GM23338 (cell line): Measurements from ENCODE around the gene CARNS1. TPM values are rescaled to one million over a fixed set of nuclear protein-coding genes. Genes with fewer than 3 reads are reported as not detected.

Experiments
- ATAC-seq: fragments of 200-7000 bp; cut with Tn5 transposase; 3 replicates; pipeline ENCODE4 v1.9.1; 2020
- DNase-seq: peaks from one replicate; pipeline ENCODE4 v3.0.0-alpha.2; 2015; ENCODE audit warnings: low spot score
- H2AFZ ChIP-seq: fragments of 200-600 bp; sonication (generic); 2 replicates; pipeline ENCODE4 v1.8.0; 2016; ENCODE audit warnings: antibody characterized with exemption, mild to moderate bottlenecking, moderate library complexity
- H3F3A ChIP-seq: fragments of 200-600 bp; sonication (generic); replicated peaks from 2 replicates; pipeline ENCODE4 v1.8.0; 2017; ENCODE audit warnings: antibody characterized with exemption, mixed run types, low read depth
- H3K27ac ChIP-seq: fragments of 200-600 bp; sonication (generic); 2 replicates; pipeline ENCODE4 v1.6.1; 2016; ENCODE audit warnings: low read depth
- H3K27me3 ChIP-seq: fragments of 200-600 bp; sonication (generic); 2 replicates; pipeline ENCODE4 v1.8.0; 2016; ENCODE audit warnings: mild to moderate bottlenecking, mixed run types, moderate library complexity; ENCODE audit not compliant: insufficient read depth
- H3K36me3 ChIP-seq: fragments of 200-600 bp; sonication (generic); 2 replicates; pipeline ENCODE4 v1.8.0; 2016; ENCODE audit warnings: mild to moderate bottlenecking; ENCODE audit not compliant: insufficient read depth
- H3K4me1 ChIP-seq: fragments of 200-600 bp; sonication (generic); 2 replicates; pipeline ENCODE4 v1.8.0; 2016; ENCODE audit warnings: mild to moderate bottlenecking, moderate library complexity; ENCODE audit not compliant: insufficient read depth
- H3K4me2 ChIP-seq: fragments of 200-600 bp; sonication (generic); 2 replicates; pipeline ENCODE4 v1.7.1; 2017; ENCODE audit warnings: mixed run types
- H3K4me3 ChIP-seq: fragments of 200-600 bp; sonication (generic); 2 replicates; pipeline ENCODE4 v1.6.1; 2016; ENCODE audit warnings: mixed run types
- H3K79me2 ChIP-seq: fragments of 200-600 bp; sonication (generic); replicated peaks from 2 replicates; pipeline ENCODE4 v1.8.0; 2017; ENCODE audit warnings: mild to moderate bottlenecking; ENCODE audit not compliant: insufficient read depth
- H3K9me2 ChIP-seq: fragments of 200-600 bp; sonication (generic); 2 replicates; pipeline ENCODE4 v1.8.0; 2017; ENCODE audit not compliant: insufficient read depth
- H4K20me1 ChIP-seq: fragments of 200-600 bp; sonication (generic); replicated peaks from 2 replicates; pipeline ENCODE4 v1.8.0; 2017; ENCODE audit warnings: mild to moderate bottlenecking; ENCODE audit not compliant: insufficient read depth
- H3K27ac Mint-ChIP-seq: 2 replicates; pipeline ENCODE4 v1.8.0; 2020; ENCODE audit warnings: inconsistent platforms, mild to moderate bottlenecking, moderate library complexity, mixed read lengths
- H3K27me3 Mint-ChIP-seq: 3 replicates; pipeline ENCODE4 v1.8.0; 2022; ENCODE audit warnings: low read depth, mild to moderate bottlenecking, moderate library complexity, mixed read lengths, inconsistent platforms; ENCODE audit not compliant: insufficient read depth, poor library complexity
- H3K36me3 Mint-ChIP-seq: 3 replicates; pipeline ENCODE4 v1.8.0; 2021; ENCODE audit warnings: low read depth, mild to moderate bottlenecking, inconsistent platforms, moderate library complexity, mixed read lengths
- H3K4me1 Mint-ChIP-seq: 3 replicates; pipeline ENCODE4 v1.8.0; 2020; ENCODE audit warnings: mild to moderate bottlenecking, inconsistent platforms, mixed read lengths
- H3K4me3 Mint-ChIP-seq: 3 replicates; pipeline ENCODE4 v1.8.0; 2021; ENCODE audit warnings: moderate library complexity, mild to moderate bottlenecking, inconsistent platforms, mixed read lengths
- H3K9me3 Mint-ChIP-seq: 3 replicates; pipeline ENCODE4 v1.8.0; 2020; ENCODE audit warnings: moderate library complexity, mild to moderate bottlenecking, inconsistent platforms, mixed read lengths
- CREB1 ChIP-seq: fragments of 250-450 bp; sonication (Bioruptor Pico); IDR thresholded peaks from 2 replicates; pipeline ENCODE4 v1.5.0; 2020; ENCODE audit warnings: low read depth, mild to moderate bottlenecking, moderate library complexity
- EZH2 ChIP-seq: fragments of 200-600 bp; sonication (generic); IDR thresholded peaks from one replicate; pipeline ENCODE4 v1.8.0; 2017; ENCODE audit warnings: antibody characterized with exemption, mild to moderate bottlenecking, low read depth; ENCODE audit not compliant: unreplicated experiment
- EZH2phosphoT487 ChIP-seq: fragments of 200-600 bp; sonication (generic); IDR thresholded peaks from one replicate; pipeline ENCODE4 v1.8.1; 2018; ENCODE audit warnings: antibody characterized with exemption; ENCODE audit not compliant: unreplicated experiment
- JUNB ChIP-seq: IDR thresholded peaks from one replicate; pipeline ENCODE4 v1.6.1; 2016; ENCODE audit warnings: antibody characterized with exemption; ENCODE audit not compliant: unreplicated experiment
- NANOG ChIP-seq: IDR thresholded peaks from 2 replicates; pipeline ENCODE4 v1.6.1; 2016; ENCODE audit warnings: antibody characterized with exemption, borderline replicate concordance
- POLR2AphosphoS5 ChIP-seq: IDR thresholded peaks from 2 replicates; pipeline ENCODE4 v1.6.1; 2016; ENCODE audit warnings: antibody characterized with exemption, low read depth
- STAT1 ChIP-seq: IDR thresholded peaks from one replicate; pipeline ENCODE4 v1.6.1; 2016; ENCODE audit warnings: antibody characterized with exemption; ENCODE audit not compliant: unreplicated experiment
- ZNF114 ChIP-seq: fragments of 250-450 bp; sonication (Bioruptor Pico); IDR thresholded peaks from 2 replicates; pipeline ENCODE4 v1.5.0; 2020; ENCODE audit warnings: mild to moderate bottlenecking, moderate library complexity
- ZNF331 ChIP-seq: fragments of 250-450 bp; sonication (Bioruptor Pico); IDR thresholded peaks from 2 replicates; pipeline ENCODE4 v1.5.0; 2020; ENCODE audit warnings: low read depth, mild to moderate bottlenecking, moderate library complexity
- ZNF462 ChIP-seq: fragments of 250-450 bp; sonication (Bioruptor Pico); IDR thresholded peaks from 2 replicates; pipeline ENCODE4 v1.5.0; 2020; ENCODE audit warnings: mild to moderate bottlenecking, moderate library complexity
- polyA plus RNA-seq: library from polyadenylated mRNA; unstranded; fragments of >200 nt; fragmentation: Nextera tagmentation; extraction: Ambion mirVana; gene quantifications from 2 replicates; pipeline ENCODE4 v1.2.1, GENCODE V29; 2016
- total RNA-seq: library from RNA; depleted of rRNA; stranded (reverse); fragments of >200 nt; shearing (Covaris generic); gene quantifications from 2 replicates; pipeline ENCODE4 v1.2.3, GENCODE V29; 2014
- TF ChIP-seq, protein P1 (sequence below): IDR thresholded peaks from 2 replicates; pipeline ENCODE4 v1.6.1; 2016; ENCODE audit warnings: antibody characterized with exemption
- TF ChIP-seq, protein P2 (sequence below): IDR thresholded peaks from one replicate; pipeline ENCODE4 v1.6.1; 2018; ENCODE audit warnings: antibody characterized with exemption; ENCODE audit not compliant: unreplicated experiment

CARNS1 gene
- total and polyA plus RNA-seq, 2 experiments from 2014 or later = 0.52 to 0.76 TPM

DNA sequence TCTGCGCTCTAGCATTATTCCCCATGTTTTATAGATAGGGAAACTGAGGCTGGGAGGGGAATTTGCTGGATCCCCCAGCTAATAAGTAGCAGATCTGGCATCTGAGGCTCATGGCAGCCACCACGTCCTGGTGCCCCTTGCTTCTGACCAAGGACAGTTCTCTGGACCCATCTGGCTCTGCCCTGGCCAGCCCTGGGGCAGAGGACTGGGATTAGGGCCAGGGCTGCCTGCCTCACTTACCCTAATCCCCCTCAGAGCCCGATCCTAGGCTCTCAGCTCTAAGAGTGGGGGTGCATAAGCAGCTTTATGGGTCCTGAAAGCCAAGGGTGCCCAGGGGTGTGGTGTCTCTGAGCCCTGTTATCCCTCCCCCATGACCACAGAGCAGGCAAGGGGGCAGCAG is 39.6 kb downstream of the CARNS1 start, which contains the start of gene CABP4:
Gene CABP4 (plus strand): TSS at position 301 of the 400 bp plus-strand sequence. CDS start 70 bp downstream, at position 371.
- Histone ChIP-seq H3K9me2 (no peaks in the 10 kb centered on the region), H3K27ac (no peak within 1 kb of the TSS), H3K79me2 (no peaks in the 10 kb centered on the region), H3F3A (no peaks in the 10 kb centered on the region), H4K20me1 (no peaks in the 10 kb centered on the region), H3K4me1 (no peaks in the 10 kb centered on the region), H3K4me3 (no peak within 1 kb of the TSS), H3K27me3 (no peaks in the 10 kb centered on the region), H3K36me3 (no peaks in the 10 kb centered on the region), H3K4me2 (no peak within 1 kb of the TSS), H2AFZ (no peak within 1 kb of the TSS)
- Mint-ChIP-seq H3K36me3 (no peaks in the 10 kb centered on the region), H3K4me3 (no peak within 1 kb of the TSS; the same call in 2 of the 3 replicates), H3K27me3 (peaks cover 8% of the 10 kb centered on the region), H3K27ac (no peak within 1 kb of the TSS), H3K4me1 (no peaks in the 10 kb centered on the region), H3K9me3 (no peaks in the 10 kb centered on the region)
- DNase-seq (no peak), ATAC-seq (no peak)
- TF ChIP-seq ZNF114 (CRISPR knock-in tag) = no peak
- TF ChIP-seq, protein P1, sequence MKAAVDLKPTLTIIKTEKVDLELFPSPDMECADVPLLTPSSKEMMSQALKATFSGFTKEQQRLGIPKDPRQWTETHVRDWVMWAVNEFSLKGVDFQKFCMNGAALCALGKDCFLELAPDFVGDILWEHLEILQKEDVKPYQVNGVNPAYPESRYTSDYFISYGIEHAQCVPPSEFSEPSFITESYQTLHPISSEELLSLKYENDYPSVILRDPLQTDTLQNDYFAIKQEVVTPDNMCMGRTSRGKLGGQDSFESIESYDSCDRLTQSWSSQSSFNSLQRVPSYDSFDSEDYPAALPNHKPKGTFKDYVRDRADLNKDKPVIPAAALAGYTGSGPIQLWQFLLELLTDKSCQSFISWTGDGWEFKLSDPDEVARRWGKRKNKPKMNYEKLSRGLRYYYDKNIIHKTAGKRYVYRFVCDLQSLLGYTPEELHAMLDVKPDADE = no peak
- no peak for TF ChIP-seq JUNB
- no peak for TF ChIP-seq POLR2AphosphoS5
- TF ChIP-seq, protein P2, sequence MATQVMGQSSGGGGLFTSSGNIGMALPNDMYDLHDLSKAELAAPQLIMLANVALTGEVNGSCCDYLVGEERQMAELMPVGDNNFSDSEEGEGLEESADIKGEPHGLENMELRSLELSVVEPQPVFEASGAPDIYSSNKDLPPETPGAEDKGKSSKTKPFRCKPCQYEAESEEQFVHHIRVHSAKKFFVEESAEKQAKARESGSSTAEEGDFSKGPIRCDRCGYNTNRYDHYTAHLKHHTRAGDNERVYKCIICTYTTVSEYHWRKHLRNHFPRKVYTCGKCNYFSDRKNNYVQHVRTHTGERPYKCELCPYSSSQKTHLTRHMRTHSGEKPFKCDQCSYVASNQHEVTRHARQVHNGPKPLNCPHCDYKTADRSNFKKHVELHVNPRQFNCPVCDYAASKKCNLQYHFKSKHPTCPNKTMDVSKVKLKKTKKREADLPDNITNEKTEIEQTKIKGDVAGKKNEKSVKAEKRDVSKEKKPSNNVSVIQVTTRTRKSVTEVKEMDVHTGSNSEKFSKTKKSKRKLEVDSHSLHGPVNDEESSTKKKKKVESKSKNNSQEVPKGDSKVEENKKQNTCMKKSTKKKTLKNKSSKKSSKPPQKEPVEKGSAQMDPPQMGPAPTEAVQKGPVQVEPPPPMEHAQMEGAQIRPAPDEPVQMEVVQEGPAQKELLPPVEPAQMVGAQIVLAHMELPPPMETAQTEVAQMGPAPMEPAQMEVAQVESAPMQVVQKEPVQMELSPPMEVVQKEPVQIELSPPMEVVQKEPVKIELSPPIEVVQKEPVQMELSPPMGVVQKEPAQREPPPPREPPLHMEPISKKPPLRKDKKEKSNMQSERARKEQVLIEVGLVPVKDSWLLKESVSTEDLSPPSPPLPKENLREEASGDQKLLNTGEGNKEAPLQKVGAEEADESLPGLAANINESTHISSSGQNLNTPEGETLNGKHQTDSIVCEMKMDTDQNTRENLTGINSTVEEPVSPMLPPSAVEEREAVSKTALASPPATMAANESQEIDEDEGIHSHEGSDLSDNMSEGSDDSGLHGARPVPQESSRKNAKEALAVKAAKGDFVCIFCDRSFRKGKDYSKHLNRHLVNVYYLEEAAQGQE = no peak
- TF ChIP-seq STAT1 = no peak
- no peak for TF ChIP-seq CREB1 (CRISPR knock-in tag)
- TF ChIP-seq ZNF462 (CRISPR knock-in tag) = no peak
- no peak for TF ChIP-seq ZNF331
- TF ChIP-seq EZH2 = no peak
- no peak for TF ChIP-seq EZH2phosphoT487
- TF ChIP-seq NANOG = no peak
